Smooth muscle cell (in vitro differentiated cells): ENCODE data around the gene B3GAT1. TPM values are rescaled to one million over a fixed set of nuclear protein-coding genes. Genes with fewer than 3 reads are reported as not detected.

Experiments used
- DNase-seq: peaks from one replicate; lab custom pipeline; 2025; ENCODE audit not compliant: unreplicated experiment; lab: John Stamatoyannopoulos, UW
- H2AFZ ChIP-seq: fragments of 200-600 bp; sonication (generic); 2 replicates; pipeline ENCODE4 v1.6.0; 2016; ENCODE audit warnings: antibody characterized with exemption, low read depth, mild to moderate bottlenecking
- H3F3A ChIP-seq: fragments of 200-600 bp; sonication (generic); 2 replicates; pipeline ENCODE4 v1.6.0; 2017; ENCODE audit warnings: antibody characterized with exemption, low read depth
- H3K27ac ChIP-seq: fragments of 200-600 bp; sonication (generic); 2 replicates; pipeline ENCODE4 v1.5.1; 2016; ENCODE audit warnings: low read depth, mild to moderate bottlenecking
- H3K27me3 ChIP-seq: fragments of 200-600 bp; sonication (generic); 2 replicates; pipeline ENCODE4 v1.6.1; 2016; ENCODE audit warnings: low read depth, mild to moderate bottlenecking
- H3K36me3 ChIP-seq: fragments of 200-600 bp; sonication (generic); 2 replicates; pipeline ENCODE4 v1.5.1; 2016; ENCODE audit warnings: low read depth
- H3K4me1 ChIP-seq: fragments of 200-600 bp; sonication (generic); 2 replicates; pipeline ENCODE4 v1.5.1; 2016; ENCODE audit warnings: low read depth
- H3K4me2 ChIP-seq: fragments of 200-600 bp; sonication (generic); 2 replicates; pipeline ENCODE4 v1.6.0; 2016; ENCODE audit warnings: mild to moderate bottlenecking
- H3K4me3 ChIP-seq: fragments of 200-600 bp; sonication (generic); 2 replicates; pipeline ENCODE4 v1.5.1; 2016; ENCODE audit warnings: mild to moderate bottlenecking
- H3K79me2 ChIP-seq: fragments of 200-600 bp; sonication (generic); 2 replicates; pipeline ENCODE4 v1.6.0; 2016; ENCODE audit warnings: low read depth, mild to moderate bottlenecking
- H3K9ac ChIP-seq: fragments of 200-600 bp; sonication (generic); 2 replicates; pipeline ENCODE4 v1.6.0; 2016; ENCODE audit warnings: low read depth
- H3K9me3 ChIP-seq: fragments of 200-600 bp; sonication (generic); replicated peaks from 2 replicates; pipeline ENCODE4 v1.5.1; 2016; ENCODE audit warnings: low read depth
- H4K20me1 ChIP-seq: fragments of 200-600 bp; sonication (generic); 2 replicates; pipeline ENCODE4 v1.6.0; 2016; ENCODE audit warnings: low read depth
- CTCF ChIP-seq: fragments of 200-600 bp; sonication (generic); IDR thresholded peaks from 2 replicates; pipeline ENCODE4 v1.5.1; 2017; ENCODE audit warnings: borderline replicate concordance, mild to moderate bottlenecking, antibody characterized with exemption; ENCODE audit not compliant: insufficient read depth, poor library complexity, severe bottlenecking
- WGBS: methylation state at CpG from one replicate; pipeline ENCODE4 v1.1.7; 2016; ENCODE audit warnings: low lambda C conversion rate; 5-methylcytosine and 5-hydroxymethylcytosine counted together
- polyA plus RNA-seq: library from polyadenylated mRNA; unstranded; fragments of >200 nt; fragmentation: Nextera tagmentation; extraction: Ambion mirVana; gene quantifications from 2 replicates; pipeline ENCODE4 v1.2.1, GENCODE V29; 2016
- total RNA-seq: library from RNA; depleted of rRNA; stranded (reverse); fragments of >200 nt; gene quantifications from 2 replicates; pipeline ENCODE4 v1.2.3, GENCODE V29; 2014

B3GAT1 gene
- total and polyA plus RNA-seq, 2 experiments from 2014 or later, result not detected

DNA sequence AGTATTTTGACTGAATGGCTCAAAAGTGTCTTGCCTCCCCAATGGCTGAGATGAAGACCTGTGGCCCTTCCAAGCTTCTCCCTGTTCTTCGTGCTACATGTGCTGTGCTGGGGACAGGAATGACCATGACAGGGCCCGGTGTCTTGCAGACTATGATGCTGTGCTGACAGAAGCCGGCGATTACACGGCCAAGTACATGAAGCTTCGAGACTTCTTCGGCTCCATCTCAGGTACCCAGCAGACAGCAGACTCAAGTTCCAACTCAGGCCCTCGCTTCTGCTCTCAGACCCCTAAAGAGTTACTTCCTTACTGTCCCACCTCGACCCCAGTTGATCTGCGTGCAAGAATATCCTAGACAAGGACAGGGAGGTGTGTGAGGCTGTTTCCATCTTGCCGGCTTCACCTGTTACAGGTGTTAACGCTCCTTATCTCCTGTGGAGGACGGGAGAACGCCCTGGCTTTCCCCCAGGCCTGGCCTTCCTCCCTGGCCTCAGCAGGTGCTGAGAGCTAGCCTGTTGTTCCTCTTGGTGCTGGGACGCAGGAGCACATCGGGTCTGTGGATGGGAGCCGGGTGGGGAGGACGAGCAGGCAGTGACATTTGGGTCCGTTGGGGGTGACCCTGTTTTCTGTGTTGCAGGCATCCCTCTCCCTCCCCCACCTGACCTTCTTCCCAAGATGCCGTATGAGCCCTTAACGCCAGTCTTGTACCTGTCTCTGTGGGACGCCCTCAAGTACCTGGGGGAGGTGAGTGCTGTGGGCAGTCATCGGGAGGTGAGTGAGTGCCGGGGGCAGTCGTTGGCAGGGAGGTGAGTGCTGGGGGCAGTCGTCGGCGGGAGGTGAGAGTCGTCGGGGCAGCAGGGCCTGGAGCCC lies 42.2 kb downstream of the B3GAT1 start:
- H3K27me3 ChIP-seq, result peaks cover 2% of the 10 kb centered on the region

GRCh38 chr11:134367781-134368180 lies 44.3 kb downstream of the B3GAT1 start:
- Histone ChIP-seq H3K9me3 (no peaks in the 10 kb centered on the region), H3K4me3 (no peak overlapping the region), H2AFZ (no peak overlapping the region), H3K27ac (no peak overlapping the region), H3K4me2 (no peak overlapping the region), H3K4me1 (no peaks in the 10 kb centered on the region), H3K79me2 (no peaks in the 10 kb centered on the region), H4K20me1 (no peaks in the 10 kb centered on the region), H3K9ac (no peak overlapping the region), H3K27me3 (peaks cover 2% of the 10 kb centered on the region), H3K36me3 (no peaks in the 10 kb centered on the region), H3F3A (no peaks in the 10 kb centered on the region)
- WGBS, result 95% methylated on average over 18 of the region's 18 CpGs
- no peak for DNase-seq
- no peak for TF ChIP-seq CTCF

More for the DNA sequence above, 42.2 kb downstream of the B3GAT1 start:
- Histone ChIP-seq H3K36me3 (no peaks in the 10 kb centered on the region), H3K27ac (no peak overlapping the region), H3K4me1 (no peaks in the 10 kb centered on the region), H3K4me2 (no peak overlapping the region), H3F3A (no peaks in the 10 kb centered on the region), H3K9ac (no peak overlapping the region), H3K4me3 (no peak overlapping the region), H3K79me2 (no peaks in the 10 kb centered on the region), H2AFZ (no peak overlapping the region), H3K9me3 (no peaks in the 10 kb centered on the region), H4K20me1 (no peaks in the 10 kb centered on the region)
- no peak for DNase-seq
- no peak for TF ChIP-seq CTCF
- 89% methylated on average over 30 of the region's 30 CpGs for WGBS

DNA sequence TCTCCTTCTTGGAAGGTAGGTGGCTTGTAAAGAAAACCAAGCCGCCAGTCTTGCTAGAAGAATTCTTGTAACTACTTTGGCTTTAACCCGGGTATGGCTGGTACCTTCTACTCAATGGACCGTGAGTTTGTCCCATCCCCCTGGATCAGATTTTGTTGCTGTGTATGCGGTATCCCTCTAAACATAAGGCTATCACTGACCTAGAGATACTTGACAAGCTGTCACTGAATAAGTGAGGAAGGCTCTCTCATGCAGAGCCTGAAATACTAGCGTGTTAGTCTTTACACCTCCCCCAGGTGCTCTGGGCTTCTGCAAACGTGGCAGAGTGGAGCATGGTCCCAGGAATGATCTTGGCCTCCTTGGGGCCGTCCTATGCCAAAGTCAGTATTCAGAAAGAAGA lies 45.8 kb downstream of the B3GAT1 start:
- Histone ChIP-seq H3F3A (no peaks in the 10 kb centered on the region), H2AFZ (no peak overlapping the region), H3K27me3 (peaks cover 2% of the 10 kb centered on the region), H3K4me2 (no peak overlapping the region), H3K4me1 (no peaks in the 10 kb centered on the region), H4K20me1 (no peaks in the 10 kb centered on the region), H3K9ac (no peak overlapping the region), H3K27ac (no peak overlapping the region), H3K36me3 (no peaks in the 10 kb centered on the region), H3K4me3 (no peak overlapping the region), H3K79me2 (no peaks in the 10 kb centered on the region), H3K9me3 (no peaks in the 10 kb centered on the region)
- 83% methylated on average over 7 of the region's 7 CpGs for WGBS
- DNase-seq, result no peak
- no peak for TF ChIP-seq CTCF
